B cell (primary cell): ENCODE measurements around the gene BCL2. TPM values are rescaled to one million over a fixed set of nuclear protein-coding genes. Genes with fewer than 3 reads are reported as not detected.

Experiments used
- ATAC-seq: fragments of 200-7000 bp; cut with Tn5 transposase; one replicate; pipeline ENCODE4 v1.10.0; 2021; ENCODE audit warnings: low read depth, mild to moderate bottlenecking, moderate number of reproducible peaks, moderate library complexity
- CTCF ChIA-PET: fragments of 350-600 bp; sonication (Branson Sonifier 250); formaldehyde crosslinking; loops from one replicate; lab custom pipeline; 2021; ENCODE audit warnings: antibody characterized with exemption, inconsistent platforms; lab: Charles Lee
- POLR2A ChIA-PET: fragments of 350-600 bp; sonication (Branson Sonifier 250); formaldehyde crosslinking; loops from one replicate; lab custom pipeline; 2021; ENCODE audit warnings: antibody characterized with exemption; lab: Charles Lee
- DNase-seq: peaks from one replicate; pipeline ENCODE4 v3.0.0; 2013
- H2AFZ ChIP-seq: 2 replicates; pipeline ENCODE4 v1.6.1; 2012; ENCODE audit warnings: mild to moderate bottlenecking, low read depth, low read length; ENCODE audit not compliant: insufficient read depth, poor library complexity, severe bottlenecking
- H3K27ac ChIP-seq, 2 donors: 1 replicate in 1 of 2; 2 replicates in 1 of 2; pipeline ENCODE4 v1.5.1; 2012 to 2013; ENCODE audit warnings: low read length in 2 of 2, mild to moderate bottlenecking in 2 of 2, moderate library complexity in 1 of 2
- H3K27me3 ChIP-seq, 4 experiments: fragments of 200-600 bp in 1 of 4; sonication (generic) in 1 of 4; replicated peaks in 1 of 4; 1 replicate in 2 of 4; 2 replicates in 2 of 4; pipeline versions ENCODE4 v1.6.1 to v1.7.0; 2013 to 2016; ENCODE audit warnings: low read length in 3 of 4, mild to moderate bottlenecking in 2 of 4, mixed read lengths in 1 of 4, moderate library complexity in 1 of 4; ENCODE audit not compliant: insufficient read depth in 4 of 4, control insufficient read depth in 3 of 4; ENCODE audit errors: control extremely low read depth in 1 of 4
- H3K36me3 ChIP-seq, 2 experiments: replicated peaks in 1 of 2; 1 replicate in 1 of 2; 2 replicates in 1 of 2; pipeline versions ENCODE4 v1.6.1 to v1.7.1; 2013; ENCODE audit warnings: low read length in 1 of 2; ENCODE audit not compliant: insufficient read depth in 2 of 2, control insufficient read depth in 1 of 2; ENCODE audit errors: control extremely low read depth in 1 of 2, extremely low read depth in 1 of 2
- H3K4me1 ChIP-seq, 2 donors: fragments of 200-600 bp in 1 of 2; sonication (generic) in 1 of 2; 1 replicate in 1 of 2; 2 replicates in 1 of 2; pipeline versions ENCODE4 v1.5.1 to v1.6.1; 2013 to 2017; ENCODE audit warnings: low read length in 2 of 2; ENCODE audit not compliant: control insufficient read depth in 2 of 2, insufficient read depth in 2 of 2
- H3K4me2 ChIP-seq: replicated peaks from 2 replicates; pipeline ENCODE3; 2012; ENCODE audit warnings: mild to moderate bottlenecking, low read depth, low read length; ENCODE audit not compliant: poor library complexity, severe bottlenecking
- H3K4me3 ChIP-seq, 5 experiments: fragments of 200-600 bp in 1 of 5; sonication (generic) in 1 of 5; 1 replicate in 3 of 5; 2 replicates in 2 of 5; pipeline versions ENCODE4 v1.5.1 to v1.7.0; 2011 to 2016; ENCODE audit warnings: low read length in 4 of 5, mild to moderate bottlenecking in 4 of 5, low read depth in 2 of 5, control low read depth in 1 of 5, moderate library complexity in 1 of 5; ENCODE audit not compliant: insufficient read depth in 1 of 5; ENCODE audit errors: control extremely low read depth in 1 of 5, extremely low read depth in 1 of 5
- H3K79me2 ChIP-seq: fragments of 200-600 bp; sonication (generic); one replicate; pipeline ENCODE4 v1.6.0; 2016; ENCODE audit warnings: low read length; ENCODE audit not compliant: control insufficient read depth, insufficient read depth
- H3K9ac ChIP-seq: fragments of 200-600 bp; sonication (generic); 2 replicates; pipeline ENCODE4 v1.6.1; 2017; ENCODE audit warnings: mild to moderate bottlenecking, low read length, moderate library complexity
- H3K9me3 ChIP-seq, 3 donors: one replicate each; pipeline versions ENCODE4 v1.6.1 to v1.7.1; 2013; ENCODE audit warnings: low read length in 2 of 3; ENCODE audit not compliant: control insufficient read depth in 2 of 3, insufficient read depth in 1 of 3; ENCODE audit errors: control extremely low read depth in 1 of 3
- H4K20me1 ChIP-seq: 2 replicates; pipeline ENCODE4 v1.6.0; 2012; ENCODE audit warnings: mild to moderate bottlenecking, low read length; ENCODE audit not compliant: insufficient read depth, control insufficient read depth, poor library complexity, severe bottlenecking
- H3K27ac Mint-ChIP-seq: one replicate; pipeline ENCODE4 v1.8.0; 2021; ENCODE audit warnings: mixed read lengths
- H3K27me3 Mint-ChIP-seq: one replicate; pipeline ENCODE4 v1.8.0; 2021; ENCODE audit warnings: mixed read lengths
- H3K4me1 Mint-ChIP-seq: one replicate; pipeline ENCODE4 v1.8.0; 2021; ENCODE audit warnings: mixed read lengths
- H3K4me3 Mint-ChIP-seq: one replicate; pipeline ENCODE4 v1.8.0; 2021; ENCODE audit warnings: mixed read lengths
- H3K9me3 Mint-ChIP-seq: one replicate; pipeline ENCODE4 v1.8.0; 2022; ENCODE audit warnings: mixed read lengths; ENCODE audit not compliant: insufficient read depth
- EZH2 ChIP-seq: IDR thresholded peaks from 2 replicates; pipeline ENCODE4 v1.6.1; 2012; ENCODE audit warnings: borderline replicate concordance, low read depth, mild to moderate bottlenecking, moderate library complexity, low read length; ENCODE audit not compliant: insufficient read depth, poor library complexity, severe bottlenecking
- WGBS: methylation state at CpG from one replicate; pipeline ENCODE4 v1.1.5; 2013; ENCODE audit warnings: missing lambda C conversion rate; ENCODE audit not compliant: insufficient coverage; 5-methylcytosine and 5-hydroxymethylcytosine counted together
- intact Hi-C: fragments of 100-400 bp; cut with micrococcal nuclease; formaldehyde crosslinking; loops from one replicate; pipeline ENCODE4 v1.10.0; 2022
- polyA plus RNA-seq: library from polyadenylated mRNA; depleted of rRNA; stranded (reverse); fragments of >200 nt; gene quantifications from 2 replicates; pipeline ENCODE4 v1.2.3, GENCODE V29; 2012
- total RNA-seq, 2 donors: library from RNA; stranded (reverse); fragments of 120-200 nt in 1 of 2; gene quantifications; 1 replicate in 1 of 2; 2 replicates in 1 of 2; pipeline versions ENCODE4 v1.2.3 to v1.2.4, GENCODE V29; 2013 to 2022
- TF ChIP-seq, protein P1 (sequence below): fragments of 200-600 bp; IDR thresholded peaks from one replicate; pipeline ENCODE4 v1.8.0; 2022; ENCODE audit warnings: antibody characterized with exemption, mild to moderate bottlenecking

The BCL2 gene
- total and polyA plus RNA-seq, 2 donors (not counting 1 experiment from before 2014, with no cell fraction given) = 27.6 to 144 TPM

DNA sequence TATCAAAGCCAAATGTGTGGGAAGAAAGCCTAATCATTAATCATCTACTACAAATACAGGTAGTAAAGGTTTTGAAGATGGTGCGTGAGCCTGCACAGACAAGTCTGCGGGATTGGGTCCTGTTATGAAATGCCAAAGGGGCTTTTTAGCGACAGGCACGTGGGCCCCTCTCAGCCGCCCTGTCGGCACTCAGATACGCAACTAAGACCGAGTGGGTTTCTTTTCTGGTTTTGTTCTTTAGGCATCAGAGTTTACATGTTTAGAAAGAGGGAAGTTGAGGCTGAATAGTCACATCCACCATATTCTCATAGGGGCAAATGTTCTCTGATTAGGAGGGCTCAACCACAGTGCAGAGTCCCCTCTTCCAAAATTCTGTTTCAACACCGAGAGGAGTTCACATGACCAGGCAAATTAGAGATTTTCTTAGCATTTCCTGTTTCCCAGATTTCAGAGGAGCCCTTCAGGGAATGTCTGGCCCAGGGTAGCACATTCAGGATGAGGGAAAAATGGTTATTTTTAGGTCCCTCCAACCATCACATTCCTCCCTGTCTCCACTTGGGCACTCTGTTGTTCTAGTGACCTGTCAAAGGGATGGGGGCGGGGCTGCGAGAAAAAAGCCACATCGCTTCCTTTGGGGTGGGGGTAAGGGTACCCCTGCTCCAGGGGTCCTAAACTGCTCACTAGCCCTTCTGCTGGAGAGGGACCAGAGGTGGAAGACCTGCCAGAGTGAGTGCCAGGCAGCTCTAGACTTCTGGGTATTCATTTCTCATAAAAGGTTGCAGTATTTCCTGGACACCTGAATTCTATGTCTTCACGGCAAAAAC, 159.2 kb downstream of the BCL2 start:
- DNase-seq (peak; percentile 71), ATAC-seq (no peak)
- H3K9me3 Mint-ChIP-seq = no peaks in the 10 kb centered on the region
- no peaks in the 10 kb centered on the region for H3K36me3 ChIP-seq
- H3K79me2 ChIP-seq = peaks cover 82% of the 10 kb centered on the region
- peak overlapping the region; percentile 71 for H3K4me2 ChIP-seq
- POLR2A ChIA-PET = interaction anchor here (0.6 to 2.8 kb wide), 8 partner anchors 22 to 159 kb away, joined by 3 to 30 read pairs (median 4); partner anchors contain the start of gene BCL2
- H3K4me1 ChIP-seq = peaks cover 91 to 93% of the 10 kb centered on the region in 2 donors
- peak overlapping the region in 1 of 5 experiments; percentile 62 for H3K4me3 ChIP-seq
- H4K20me1 ChIP-seq = no peaks in the 10 kb centered on the region
- H3K27me3 ChIP-seq = no peaks in the 10 kb centered on the region
- H3K27ac ChIP-seq = peak overlapping the region; percentile 89 to 97
- peak overlapping the region; percentile 96 for H3K27ac Mint-ChIP-seq
- no peaks in the 10 kb centered on the region for H3K9me3 ChIP-seq
- peaks cover 96% of the 10 kb centered on the region for H3K4me1 Mint-ChIP-seq
- peak overlapping the region; percentile 80 for H3K4me3 Mint-ChIP-seq
- peak overlapping the region; percentile 3 for H2AFZ ChIP-seq
- H3K27me3 Mint-ChIP-seq = no peaks in the 10 kb centered on the region
- WGBS = 26% methylated on average over 3 of the region's 13 CpGs
- intact Hi-C loops = loop anchor here (5.0 kb wide), 2 partner anchors 262 to 443 kb away; partner anchors contain the start of genes PHLPP1 and VPS4B
- CTCF ChIA-PET = interaction anchor here (0.9 to 8.8 kb wide), 7 partner anchors 24 to 158 kb away, joined by 3 to 98 read pairs (median 9); partner anchors contain the start of gene BCL2
- H3K9ac ChIP-seq = peak overlapping the region; percentile 61
- TF ChIP-seq EZH2 = no peak
- TF ChIP-seq, protein P1, sequence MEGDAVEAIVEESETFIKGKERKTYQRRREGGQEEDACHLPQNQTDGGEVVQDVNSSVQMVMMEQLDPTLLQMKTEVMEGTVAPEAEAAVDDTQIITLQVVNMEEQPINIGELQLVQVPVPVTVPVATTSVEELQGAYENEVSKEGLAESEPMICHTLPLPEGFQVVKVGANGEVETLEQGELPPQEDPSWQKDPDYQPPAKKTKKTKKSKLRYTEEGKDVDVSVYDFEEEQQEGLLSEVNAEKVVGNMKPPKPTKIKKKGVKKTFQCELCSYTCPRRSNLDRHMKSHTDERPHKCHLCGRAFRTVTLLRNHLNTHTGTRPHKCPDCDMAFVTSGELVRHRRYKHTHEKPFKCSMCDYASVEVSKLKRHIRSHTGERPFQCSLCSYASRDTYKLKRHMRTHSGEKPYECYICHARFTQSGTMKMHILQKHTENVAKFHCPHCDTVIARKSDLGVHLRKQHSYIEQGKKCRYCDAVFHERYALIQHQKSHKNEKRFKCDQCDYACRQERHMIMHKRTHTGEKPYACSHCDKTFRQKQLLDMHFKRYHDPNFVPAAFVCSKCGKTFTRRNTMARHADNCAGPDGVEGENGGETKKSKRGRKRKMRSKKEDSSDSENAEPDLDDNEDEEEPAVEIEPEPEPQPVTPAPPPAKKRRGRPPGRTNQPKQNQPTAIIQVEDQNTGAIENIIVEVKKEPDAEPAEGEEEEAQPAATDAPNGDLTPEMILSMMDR = no peak

GRCh38 chr18:63159590-63159989, 160.0 kb downstream of the BCL2 start:
- no peak overlapping the region for H2AFZ ChIP-seq
- H3K27ac Mint-ChIP-seq = peak overlapping the region; percentile 96
- peak overlapping the region in 1 of 5 experiments; percentile 62 for H3K4me3 ChIP-seq
- H3K9ac ChIP-seq = peak overlapping the region; percentile 61
- WGBS = 63% methylated on average over 4 of the region's 9 CpGs
- H3K27me3 Mint-ChIP-seq = no peaks in the 10 kb centered on the region
- CTCF ChIA-PET = interaction anchor here (2.3 to 8.8 kb wide), 2 partner anchors 159 to 164 kb away, joined by 11 to 98 read pairs; partner anchors contain the start of gene BCL2
- H3K4me2 ChIP-seq = peak overlapping the region; percentile 71
- peaks cover 85% of the 10 kb centered on the region for H3K79me2 ChIP-seq
- peaks cover 99 to 100% of the 10 kb centered on the region in 2 donors for H3K4me1 ChIP-seq
- peak overlapping the region; percentile 89 to 97 for H3K27ac ChIP-seq
- H3K36me3 ChIP-seq = no peaks in the 10 kb centered on the region
- no peaks in the 10 kb centered on the region for H3K9me3 ChIP-seq
- peaks cover 98% of the 10 kb centered on the region for H3K4me1 Mint-ChIP-seq
- no peaks in the 10 kb centered on the region for H3K9me3 Mint-ChIP-seq
- TF ChIP-seq, protein P1 = no peak
- no peak for TF ChIP-seq EZH2
- ATAC-seq = no peak
- intact Hi-C loops = loop anchor here (10.0 kb wide), 1 partner anchor 975 kb away; the partner anchor contains the start of genes PIGN and RELCH
- peak; percentile 40 for DNase-seq
- no peaks in the 10 kb centered on the region for H3K27me3 ChIP-seq
- POLR2A ChIA-PET = no interaction called here
- no peaks in the 10 kb centered on the region for H4K20me1 ChIP-seq
- H3K4me3 Mint-ChIP-seq = peak overlapping the region; percentile 80
